Adrenal gland (tissue), 12 donors: ENCODE results near the gene RTN4. TPM values are rescaled to one million over a fixed set of nuclear protein-coding genes. Genes with fewer than 3 reads are reported as not detected.

Experiments used
- DNase-seq, 7 donors: peaks; one replicate each; pipeline ENCODE4 v3.0.0-alpha.2; 2019 to 2020
- H3K27ac ChIP-seq, 5 donors: fragments of 200-600 bp; sonication (generic) in 4 of 5; 1 replicate in 3 of 5; 2 replicates in 2 of 5; pipeline versions ENCODE4 v1.5.1 to v1.8.0; 2016 to 2020; ENCODE audit warnings: mild to moderate bottlenecking in 1 of 5
- H3K27me3 ChIP-seq: fragments of 200-600 bp; 2 replicates; pipeline ENCODE4 v1.8.0; 2021
- H3K36me3 ChIP-seq, 2 donors: fragments of 200-600 bp; replicated peaks in 1 of 2; 1 replicate in 1 of 2; 2 replicates in 1 of 2; pipeline versions ENCODE4 v1.5.1 to v1.8.0; 2018 to 2022
- H3K4me1 ChIP-seq, 2 donors: fragments of 200-600 bp; replicated peaks in 1 of 2; 1 replicate in 1 of 2; 2 replicates in 1 of 2; pipeline versions ENCODE4 v1.5.1 to v1.8.0; 2018 to 2021
- H3K4me3 ChIP-seq, 4 donors: fragments of 200-600 bp; sonication (generic) in 3 of 4; one replicate each; pipeline ENCODE4 v1.5.1; 2016 to 2018
- H3K9me3 ChIP-seq, 3 donors: fragments of 200-600 bp; sonication (generic) in 1 of 3; replicated peaks in 1 of 3; 1 replicate in 2 of 3; 2 replicates in 1 of 3; pipeline versions ENCODE4 v1.5.1 to v1.8.0; 2016 to 2021
- CTCF ChIP-seq, 6 experiments: fragments of 450-650 bp in 4 of 6; fragments of 200-600 bp in 2 of 6; sonication (generic) in 1 of 6; IDR thresholded peaks; 1 replicate in 5 of 6; 2 replicates in 1 of 6; pipeline versions ENCODE4 v1.5.1 to v1.8.0; 2016 to 2021; ENCODE audit warnings: antibody characterized with exemption in 6 of 6, mild to moderate bottlenecking in 2 of 6, moderate library complexity in 1 of 6
- POLR2A ChIP-seq, 2 donors: fragments of 450-650 bp; IDR thresholded peaks; one replicate each; pipeline ENCODE4 v1.6.1; 2017; ENCODE audit warnings: antibody characterized with exemption in 2 of 2, mild to moderate bottlenecking in 2 of 2, moderate library complexity in 1 of 2
- whole genome bisulfite sequencing, 4 donors: extraction: QIAGEN DNeasy Blood & Tissue Kit in 2 of 4; methylation state at CpG; one replicate each; pipeline versions ENCODE4 v1.1.5 to v1.1.7; 2013 to 2017; 5-methylcytosine and 5-hydroxymethylcytosine counted together
- intact Hi-C, 2 donors: fragments of 100-400 bp; cut with DNase I; formaldehyde crosslinking; loops; one replicate each; pipeline versions ENCODE4 v1.14.1 to v1.15.0; 2022 to 2023
- polyA plus RNA-seq, 3 donors: library from polyadenylated mRNA; stranded (reverse); fragments of 200-250 nt in 2 of 3; fragments of 350-450 nt in 1 of 3; fragmentation: Illumina TruSeq in 1 of 3; extraction: RNeasy Lipid Tissue Mini Kit (QIAGEN cat#74804) in 1 of 3; gene quantifications; one replicate each; pipeline ENCODE4 v1.2.3, GENCODE V29; 2013 to 2014
- total RNA-seq, 9 donors: library from RNA; depleted of rRNA in 4 of 9; stranded (reverse); fragments of >200 nt in 4 of 9; fragments of 120-200 nt in 1 of 9; fragmentation: NEBNext Ultra II Directional in 1 of 9; extraction: Animal tissue kit (Norgen Biotek cat#: 25700) in 1 of 9; gene quantifications; one replicate each; pipeline versions ENCODE4 v1.1.0 to v1.2.4, GENCODE V29; 2013 to 2023
- donor health status: healthy with polysubstance abuse.
- donor health status: Bipolar disorder and iron deficiency.
- donor health status: DM: yes; HTN: yes; CAD: no.
- donor health status: DM: no; HTN: no; CAD: no.
- donor health status: DM: no; HTN: no; CAD: no.
- donor health status: DM: yes; HTN: yes; CAD: no.

Gene RTN4
- total and polyA plus RNA-seq, 12 donors = 114 to 694 (median 444) TPM

- Histone ChIP-seq H3K9me3 (no peaks in the 10 kb centered on the region), H3K4me3 (no peak overlapping the region), H3K4me1 (no peaks in the 10 kb centered on the region), H3K27ac (no peak overlapping the region), H3K27me3 (no peaks in the 10 kb centered on the region), H3K36me3 (no peaks in the 10 kb centered on the region)
- intact Hi-C loops = no loop called here
- WGBS, 4 donors = 82 to 95% (median 87%) methylated on average over 3 of the region's 3 CpGs
- TF ChIP-seq POLR2A (IDR thresholded peaks at IDR 0.05) (no peak), CTCF (IDR thresholded peaks at IDR 0.05) (no peak)
- DNase-seq = no peak
Observed at GRCh38 chr2:54954705-54955357, 95.4 kb downstream of the RTN4 start.

GRCh38 chr2:54954158-54954557 is 96.1 kb downstream of the RTN4 start:
- Histone ChIP-seq H3K27me3 (no peaks in the 10 kb centered on the region), H3K9me3 (no peaks in the 10 kb centered on the region), H3K4me1 (no peaks in the 10 kb centered on the region), H3K36me3 (no peaks in the 10 kb centered on the region), H3K4me3 (no peak overlapping the region), H3K27ac (no peak overlapping the region)
- intact Hi-C loops = no loop called here
- 79 to 91% (median 85%) methylated on average over 4 to 8 of the region's 8 CpGs for WGBS, 4 donors
- no peak for TF ChIP-seq CTCF (IDR thresholded peaks at IDR 0.05)
- TF ChIP-seq POLR2A (IDR thresholded peaks at IDR 0.05) = no peak
- no peak for DNase-seq

- H3K27me3 ChIP-seq = no peaks in the 10 kb centered on the region
- DNase-seq = no peak
- intact Hi-C loops = no loop called here
- H3K9me3 ChIP-seq = no peaks in the 10 kb centered on the region
- no peaks in the 10 kb centered on the region for H3K4me1 ChIP-seq
- no peak for TF ChIP-seq CTCF (IDR thresholded peaks at IDR 0.05)
- no peak for TF ChIP-seq POLR2A (IDR thresholded peaks at IDR 0.05)
- 67 to 78% (median 68%) methylated on average over 9 of the region's 9 CpGs for WGBS, 4 donors
- no peak overlapping the region for H3K4me3 ChIP-seq
- H3K36me3 ChIP-seq = no peaks in the 10 kb centered on the region
- no peak overlapping the region for H3K27ac ChIP-seq
Observed at GRCh38 chr2:54952978-54953456, 97.2 kb downstream of the RTN4 start.

GRCh38 chr2:54952425-54952824 is 97.8 kb downstream of the RTN4 start:
- H3K4me1 ChIP-seq = no peaks in the 10 kb centered on the region
- H3K4me3 ChIP-seq = no peak overlapping the region
- no peaks in the 10 kb centered on the region for H3K9me3 ChIP-seq
- intact Hi-C loops = no loop called here
- no peaks in the 10 kb centered on the region for H3K36me3 ChIP-seq
- no peak overlapping the region for H3K27ac ChIP-seq
- WGBS, 4 donors = 77 to 83% (median 81%) methylated on average over 5 of the region's 5 CpGs
- TF ChIP-seq CTCF (IDR thresholded peaks at IDR 0.05) = no peak
- no peak for TF ChIP-seq POLR2A (IDR thresholded peaks at IDR 0.05)
- DNase-seq = peak in 1 of 7 donors; percentile 35
- no peaks in the 10 kb centered on the region for H3K27me3 ChIP-seq
